Adrenal gland (tissue), 12 donors: ENCODE measurements around the gene DPYD. TPM values are rescaled to one million over a fixed set of nuclear protein-coding genes. Genes with fewer than 3 reads are reported as not detected.

ENCODE experiments used
- DNase-seq, 7 donors: peaks; one replicate each; pipeline ENCODE4 v3.0.0-alpha.2; 2019 to 2020
- H3K27ac ChIP-seq, 5 donors: fragments of 200-600 bp; sonication (generic) in 4 of 5; 1 replicate in 3 of 5; 2 replicates in 2 of 5; pipeline versions ENCODE4 v1.5.1 to v1.8.0; 2016 to 2020; ENCODE audit warnings: mild to moderate bottlenecking in 1 of 5
- H3K27me3 ChIP-seq: fragments of 200-600 bp; 2 replicates; pipeline ENCODE4 v1.8.0; 2021
- H3K36me3 ChIP-seq, 2 donors: fragments of 200-600 bp; replicated peaks in 1 of 2; 1 replicate in 1 of 2; 2 replicates in 1 of 2; pipeline versions ENCODE4 v1.5.1 to v1.8.0; 2018 to 2022
- H3K4me1 ChIP-seq, 2 donors: fragments of 200-600 bp; replicated peaks in 1 of 2; 1 replicate in 1 of 2; 2 replicates in 1 of 2; pipeline versions ENCODE4 v1.5.1 to v1.8.0; 2018 to 2021
- H3K4me3 ChIP-seq, 4 donors: fragments of 200-600 bp; sonication (generic) in 3 of 4; one replicate each; pipeline ENCODE4 v1.5.1; 2016 to 2018
- H3K9me3 ChIP-seq, 3 donors: fragments of 200-600 bp; sonication (generic) in 1 of 3; replicated peaks in 1 of 3; 1 replicate in 2 of 3; 2 replicates in 1 of 3; pipeline versions ENCODE4 v1.5.1 to v1.8.0; 2016 to 2021
- POLR2A ChIP-seq, 2 donors: fragments of 450-650 bp; IDR thresholded peaks; one replicate each; pipeline ENCODE4 v1.6.1; 2017; ENCODE audit warnings: antibody characterized with exemption in 2 of 2, mild to moderate bottlenecking in 2 of 2, moderate library complexity in 1 of 2
- whole genome bisulfite sequencing, 4 donors: extraction: QIAGEN DNeasy Blood & Tissue Kit in 2 of 4; methylation state at CpG; one replicate each; pipeline versions ENCODE4 v1.1.5 to v1.1.7; 2013 to 2017; 5-methylcytosine and 5-hydroxymethylcytosine counted together
- intact Hi-C, 2 donors: fragments of 100-400 bp; cut with DNase I; formaldehyde crosslinking; loops; one replicate each; pipeline versions ENCODE4 v1.14.1 to v1.15.0; 2022 to 2023
- polyA plus RNA-seq, 3 donors: library from polyadenylated mRNA; stranded (reverse); fragments of 200-250 nt in 2 of 3; fragments of 350-450 nt in 1 of 3; fragmentation: Illumina TruSeq in 1 of 3; extraction: RNeasy Lipid Tissue Mini Kit (QIAGEN cat#74804) in 1 of 3; gene quantifications; one replicate each; pipeline ENCODE4 v1.2.3, GENCODE V29; 2013 to 2014
- total RNA-seq, 9 donors: library from RNA; depleted of rRNA in 4 of 9; stranded (reverse); fragments of >200 nt in 4 of 9; fragments of 120-200 nt in 1 of 9; fragmentation: NEBNext Ultra II Directional in 1 of 9; extraction: Animal tissue kit (Norgen Biotek cat#: 25700) in 1 of 9; gene quantifications; one replicate each; pipeline versions ENCODE4 v1.1.0 to v1.2.4, GENCODE V29; 2013 to 2023
- TF ChIP-seq, protein P1 (sequence below), 6 experiments: fragments of 450-650 bp in 4 of 6; fragments of 200-600 bp in 2 of 6; sonication (generic) in 1 of 6; IDR thresholded peaks; 1 replicate in 5 of 6; 2 replicates in 1 of 6; pipeline versions ENCODE4 v1.5.1 to v1.8.0; 2016 to 2021; ENCODE audit warnings: antibody characterized with exemption in 6 of 6, mild to moderate bottlenecking in 2 of 6, moderate library complexity in 1 of 6
- donor health status: healthy with polysubstance abuse.
- donor health status: Bipolar disorder and iron deficiency.
- donor health status: DM: yes; HTN: yes; CAD: no.
- donor health status: DM: no; HTN: no; CAD: no.
- donor health status: DM: no; HTN: no; CAD: no.
- donor health status: DM: yes; HTN: yes; CAD: no.

DPYD gene
- total and polyA plus RNA-seq, 12 donors = 6.6 to 73.1 (median 30.2) TPM

DNA sequence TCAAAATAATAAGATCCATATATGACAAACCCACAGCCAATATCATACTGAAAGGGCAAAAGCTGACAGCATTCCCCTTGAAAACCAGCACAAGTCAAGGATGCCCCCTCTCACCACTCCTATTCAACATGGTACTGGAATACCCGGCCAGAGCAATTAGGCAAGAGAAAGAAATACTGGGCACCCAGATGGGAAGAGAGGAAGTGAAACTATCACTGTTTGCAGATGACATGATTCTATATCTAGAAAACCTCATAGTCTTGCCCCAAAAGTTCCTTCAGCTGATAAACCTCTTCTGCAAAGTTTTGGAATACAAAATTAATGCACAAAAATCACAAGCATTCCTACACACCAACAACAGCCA is 756.6 kb downstream of the DPYD start:
- intact Hi-C loops = no loop called here
- WGBS, 4 donors = 68 to 88% (median 71%) methylated on average over 1 of the region's 1 CpG
- no peaks in the 10 kb centered on the region for H3K9me3 ChIP-seq
- no peak overlapping the region for H3K27ac ChIP-seq
- no peaks in the 10 kb centered on the region for H3K27me3 ChIP-seq
- H3K4me3 ChIP-seq = no peak overlapping the region
- H3K36me3 ChIP-seq = no peaks in the 10 kb centered on the region
- peaks cover 0 to 8% of the 10 kb centered on the region in 2 donors for H3K4me1 ChIP-seq
- DNase-seq = no peak
- no peak for TF ChIP-seq POLR2A (IDR thresholded peaks at IDR 0.05)
- TF ChIP-seq, protein P1, sequence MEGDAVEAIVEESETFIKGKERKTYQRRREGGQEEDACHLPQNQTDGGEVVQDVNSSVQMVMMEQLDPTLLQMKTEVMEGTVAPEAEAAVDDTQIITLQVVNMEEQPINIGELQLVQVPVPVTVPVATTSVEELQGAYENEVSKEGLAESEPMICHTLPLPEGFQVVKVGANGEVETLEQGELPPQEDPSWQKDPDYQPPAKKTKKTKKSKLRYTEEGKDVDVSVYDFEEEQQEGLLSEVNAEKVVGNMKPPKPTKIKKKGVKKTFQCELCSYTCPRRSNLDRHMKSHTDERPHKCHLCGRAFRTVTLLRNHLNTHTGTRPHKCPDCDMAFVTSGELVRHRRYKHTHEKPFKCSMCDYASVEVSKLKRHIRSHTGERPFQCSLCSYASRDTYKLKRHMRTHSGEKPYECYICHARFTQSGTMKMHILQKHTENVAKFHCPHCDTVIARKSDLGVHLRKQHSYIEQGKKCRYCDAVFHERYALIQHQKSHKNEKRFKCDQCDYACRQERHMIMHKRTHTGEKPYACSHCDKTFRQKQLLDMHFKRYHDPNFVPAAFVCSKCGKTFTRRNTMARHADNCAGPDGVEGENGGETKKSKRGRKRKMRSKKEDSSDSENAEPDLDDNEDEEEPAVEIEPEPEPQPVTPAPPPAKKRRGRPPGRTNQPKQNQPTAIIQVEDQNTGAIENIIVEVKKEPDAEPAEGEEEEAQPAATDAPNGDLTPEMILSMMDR (IDR thresholded peaks at IDR 0.05) = no peak

DNA sequence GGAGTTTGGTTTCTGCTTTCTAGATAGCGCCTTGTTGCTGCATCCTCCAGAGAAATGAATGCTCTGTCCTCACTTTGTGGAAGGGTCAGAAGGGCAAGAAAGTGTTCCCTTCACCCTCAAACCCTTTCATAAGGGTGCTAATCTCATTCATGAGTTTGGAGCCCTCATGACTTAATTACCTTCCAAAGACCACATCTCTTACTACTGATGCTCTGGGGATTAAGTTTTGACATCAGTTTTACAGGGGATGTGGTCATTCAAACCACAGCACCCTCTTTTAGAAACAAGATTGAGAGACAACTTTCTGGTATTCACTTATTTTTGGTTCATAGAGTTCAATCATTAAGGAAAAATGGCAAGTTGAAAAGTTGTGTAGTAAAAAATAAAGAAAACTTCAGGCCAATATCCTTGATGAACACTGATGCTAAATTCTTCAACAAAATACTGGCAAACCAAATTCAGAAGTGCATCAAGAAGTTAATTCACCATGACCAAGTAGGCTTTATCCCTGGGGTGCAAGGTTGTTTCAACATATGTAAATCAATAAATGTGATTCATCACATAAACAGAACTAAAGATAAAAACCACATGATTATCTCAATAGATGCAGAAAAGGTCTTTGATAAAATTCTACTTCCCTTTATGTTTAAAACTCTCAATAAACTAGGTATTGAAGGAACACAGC is 757.1 kb downstream of the DPYD start:
- H3K4me1 ChIP-seq = peaks cover 0 to 8% of the 10 kb centered on the region in 2 donors
- no peak for DNase-seq
- no peaks in the 10 kb centered on the region for H3K36me3 ChIP-seq
- intact Hi-C loops = no loop called here
- 83 to 100% (median 94%) methylated on average over 1 of the region's 1 CpG for WGBS, 4 donors
- H3K9me3 ChIP-seq = no peaks in the 10 kb centered on the region
- no peaks in the 10 kb centered on the region for H3K27me3 ChIP-seq
- H3K4me3 ChIP-seq = no peak overlapping the region
- TF ChIP-seq POLR2A (IDR thresholded peaks at IDR 0.05) = no peak
- TF ChIP-seq, protein P1 (IDR thresholded peaks at IDR 0.05) = no peak
- no peak overlapping the region for H3K27ac ChIP-seq

DNA sequence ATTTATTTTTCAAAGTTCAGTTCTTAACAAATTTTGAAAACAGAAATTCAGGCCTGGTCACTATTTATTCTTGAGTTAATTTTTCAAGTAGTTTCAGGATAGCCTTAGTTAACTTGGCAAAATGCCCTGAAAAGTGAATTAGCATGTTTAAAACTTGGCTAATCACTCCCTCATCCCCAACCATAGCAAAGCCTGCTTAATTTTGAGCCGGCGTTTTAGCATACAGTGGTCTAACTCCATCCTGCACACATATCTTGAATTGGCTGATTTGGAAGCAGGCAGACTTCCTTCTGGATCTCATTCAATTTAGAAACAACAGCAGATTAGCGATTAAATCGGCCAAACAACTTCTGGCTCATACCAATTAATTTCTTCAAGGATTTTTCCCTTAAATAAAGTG is 760.0 kb downstream of the DPYD start:
- intact Hi-C loops = no loop called here
- no peaks in the 10 kb centered on the region for H3K27me3 ChIP-seq
- TF ChIP-seq, protein P1 (IDR thresholded peaks at IDR 0.05) = no peak
- no peak for TF ChIP-seq POLR2A (IDR thresholded peaks at IDR 0.05)
- peaks cover 0 to 8% of the 10 kb centered on the region in 2 donors for H3K4me1 ChIP-seq
- H3K4me3 ChIP-seq = no peak overlapping the region
- no peaks in the 10 kb centered on the region for H3K36me3 ChIP-seq
- H3K27ac ChIP-seq = no peak overlapping the region
- 49 to 63% (median 60%) methylated on average over 4 of the region's 4 CpGs for WGBS, 4 donors
- no peaks in the 10 kb centered on the region for H3K9me3 ChIP-seq
- DNase-seq = no peak

DNA sequence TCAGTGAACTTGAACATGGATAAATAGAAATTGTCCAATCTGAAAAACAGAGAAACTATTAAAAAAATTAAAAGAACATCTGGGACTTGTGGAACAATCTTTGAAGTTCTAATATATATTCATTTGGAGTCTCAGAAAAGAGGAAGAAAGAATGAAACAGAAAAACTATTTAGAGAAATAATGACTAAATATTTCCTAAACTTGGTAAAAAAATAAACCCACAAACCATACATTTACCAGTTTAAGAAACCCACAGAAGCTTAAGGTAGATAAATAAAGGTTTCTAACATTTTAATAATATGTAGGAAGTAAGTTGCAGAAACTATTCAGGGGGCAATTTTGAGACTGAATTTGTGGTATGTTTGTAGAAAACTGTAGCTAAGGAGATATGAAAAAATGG is 761.5 kb downstream of the DPYD start:
- Histone ChIP-seq H3K36me3 (no peaks in the 10 kb centered on the region), H3K4me1 (peaks cover 0 to 8% of the 10 kb centered on the region in 2 donors), H3K27ac (no peak overlapping the region), H3K9me3 (no peaks in the 10 kb centered on the region), H3K4me3 (no peak overlapping the region), H3K27me3 (no peaks in the 10 kb centered on the region)
- intact Hi-C loops = no loop called here
- no peak for DNase-seq
- TF ChIP-seq, protein P1 (IDR thresholded peaks at IDR 0.05) = no peak
- no peak for TF ChIP-seq POLR2A (IDR thresholded peaks at IDR 0.05)
